Melanocyte of skin (primary cell): ENCODE results near the gene SLBP. TPM values are rescaled to one million over a fixed set of nuclear protein-coding genes. Genes with fewer than 3 reads are reported as not detected.

Experiments
- small RNA-seq, 2 donors: library from RNA; depleted of rRNA; stranded (forward); fragments of <200 nt; gene quantifications; one replicate each; pipeline ENCODE3, GENCODE V24; 2012
- total RNA-seq, 2 donors: library from RNA; depleted of rRNA; stranded (reverse); fragments of >200 nt; gene quantifications; 2 replicates each; pipeline ENCODE4 v1.2.3, GENCODE V29; 2012

The SLBP gene
- 10 to 100 TPM; 54.4 to 91.2 TPM for total RNA-seq

GRCh38 chr4:1712216-1713002 lies at the start of gene SLBP:
Gene SLBP, minus strand, starts transcription at chr4:1712319. Its CDS starts 131 bp downstream, at chr4:1712188.

GRCh38 chr4:1721003-1721665 lies 9.0 kb upstream of the SLBP start, which contains the start of the genes TACC3 and TMEM129:
Gene TACC3, plus strand, starts transcription at chr4:1721521. Its CDS starts 1,901 bp downstream, at chr4:1723422.
Gene TMEM129, minus strand, starts transcription at chr4:1721323. Its CDS starts 486 bp downstream, at chr4:1720837.

GRCh38 chr4:1683736-1684505 lies 28.2 kb downstream of the SLBP start, which contains the start of gene FAM53A:
Gene FAM53A, minus strand, starts transcription at chr4:1684313. Its CDS starts 15,572 bp downstream, at chr4:1668741.

Small RNA genes within 50 kb of the gene (small RNA-seq; reads per million reads assigned to genes)
- 0 reads per million in 2 donors for gene RF00019

Other genes starting within 250 kb of the SLBP start
- 1 to 10 TPM; 3.1 to 5.0 TPM for gene FAM53A, start 28.0 kb downstream of the SLBP start, total RNA-seq
- gene TMEM129, start 9.0 kb upstream of the SLBP start, total RNA-seq, result 10 to 100 TPM; 29.0 to 43.4 TPM
- 10 to 100 TPM; 10.7 to 22.6 TPM for gene TACC3, start 9.2 kb upstream of the SLBP start, total RNA-seq
- gene FGFR3, start 81.0 kb upstream of the SLBP start, total RNA-seq, result under 1 TPM; under 0.01 TPM
- 10 to 100 TPM; 77.4 to 95.9 TPM for gene LETM1, start 143.8 kb upstream of the SLBP start, total RNA-seq
- gene NSD2, start 159.1 kb upstream of the SLBP start, total RNA-seq, result 10 to 100 TPM; 33.4 to 54.9 TPM